GM12875 (cell line): ENCODE results near the gene SKOR1.

Source experiments
- H3K4me3 ChIP-seq: one replicate; pipeline ENCODE4 v1.5.1; 2011; ENCODE audit warnings: low read depth, low read length, control low read depth
- CTCF ChIP-seq: IDR thresholded peaks from 2 replicates; pipeline ENCODE4 v1.5.1; 2011; ENCODE audit warnings: low read depth, mild to moderate bottlenecking, control low read depth, inconsistent platforms, low read length, moderate library complexity, borderline replicate concordance; ENCODE audit not compliant: insufficient read depth

The SKOR1 gene

GRCh38 chr15:67796196-67797127 is 28.8 kb upstream of the SKOR1 start:
- no peak overlapping the region for H3K4me3 ChIP-seq
- TF ChIP-seq CTCF, result no peak

GRCh38 chr15:67799801-67800205 is 25.5 kb upstream of the SKOR1 start:
- no peak for TF ChIP-seq CTCF
- H3K4me3 ChIP-seq, result no peak overlapping the region

- TF ChIP-seq CTCF, result no peak
- H3K4me3 ChIP-seq, result no peak overlapping the region
Measured at GRCh38 chr15:67801142-67801541, 24.2 kb upstream of the SKOR1 start.

- no peak for TF ChIP-seq CTCF
- no peak overlapping the region for H3K4me3 ChIP-seq
Measured at GRCh38 chr15:67801926-67802914, 23.1 kb upstream of the SKOR1 start.

GRCh38 chr15:67803299-67803698 is 22.0 kb upstream of the SKOR1 start:
- no peak for TF ChIP-seq CTCF
- no peak overlapping the region for H3K4me3 ChIP-seq

- TF ChIP-seq CTCF, result no peak
- no peak overlapping the region for H3K4me3 ChIP-seq
Measured at GRCh38 chr15:67803996-67804843, 21.1 kb upstream of the SKOR1 start.
